HCT116 (cell line): ENCODE results near the gene PCP4.

ENCODE experiments used
- CEBPB ChIP-seq: IDR thresholded peaks from 2 replicates; pipeline ENCODE4 v1.6.1; 2012; ENCODE audit warnings: low read depth
- EZH2 ChIP-seq: fragments of 200-600 bp; sonication (generic); IDR thresholded peaks from 2 replicates; pipeline ENCODE4 v1.6.1; 2017; ENCODE audit warnings: antibody characterized with exemption, mixed run types
- FOSL1 ChIP-seq: IDR thresholded peaks from 2 replicates; pipeline ENCODE4 v1.6.1; 2012; ENCODE audit warnings: low read depth
- POLR2A ChIP-seq: IDR thresholded peaks from 2 replicates; pipeline ENCODE4 v1.7.0; 2011; ENCODE audit warnings: borderline replicate concordance; ENCODE audit not compliant: insufficient read depth, insufficient read length; ENCODE audit errors: extremely low read depth
- YY1 ChIP-seq: IDR thresholded peaks from 2 replicates; pipeline ENCODE4 v1.6.1; 2011; ENCODE audit warnings: low read length, low read depth, moderate library complexity, mild to moderate bottlenecking; ENCODE audit not compliant: insufficient replicate concordance; ENCODE audit errors: extremely low read depth
- ZNF274 ChIP-seq: fragments of 200-500 bp; sonication (Bioruptor generic); IDR thresholded peaks from 2 replicates; pipeline ENCODE4 v1.6.1; 2014; ENCODE audit warnings: mild to moderate bottlenecking, low read depth, low read length, inconsistent platforms
- TF ChIP-seq, protein P1 (sequence below), 3 experiments: fragments of 200-600 bp in 1 of 3; sonication (generic) in 1 of 3; IDR thresholded peaks in 2 of 3; conservative IDR thresholded peaks in 1 of 3; 2 replicates each; pipeline ENCODE4 v1.5.1; 2012 to 2017; ENCODE audit warnings: low read depth in 2 of 3, low read length in 2 of 3, antibody characterized with exemption in 1 of 3, borderline replicate concordance in 1 of 3, control low read depth in 1 of 3, mild to moderate bottlenecking in 1 of 3, mixed read lengths in 1 of 3, mixed run types in 1 of 3, moderate library complexity in 1 of 3; ENCODE audit not compliant: insufficient read depth in 1 of 3

DNA sequence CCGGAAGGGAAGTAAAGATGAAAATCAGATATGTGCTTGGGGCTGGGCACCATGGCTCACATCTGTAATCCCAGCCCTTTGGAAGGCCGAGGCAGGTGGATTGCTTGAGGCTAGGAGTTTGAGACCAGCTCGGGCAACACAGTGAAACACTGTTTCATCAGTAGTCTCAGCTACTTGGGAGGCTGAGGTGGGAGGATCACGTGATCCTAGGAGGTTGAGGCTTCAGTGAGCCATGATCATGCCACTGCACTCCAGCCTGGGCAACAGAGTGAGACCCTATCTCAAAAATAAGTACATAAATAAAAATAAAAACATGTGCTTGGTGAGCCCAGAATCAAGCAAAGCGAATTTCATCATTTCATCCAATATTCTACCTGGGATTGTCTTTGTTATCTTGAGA is 23.3 kb upstream of the PCP4 start:
- TF ChIP-seq YY1 (no peak), POLR2A (no peak), CEBPB (no peak), ZNF274 (no peak), FOSL1 (no peak), EZH2 (no peak)
- TF ChIP-seq, protein P1, sequence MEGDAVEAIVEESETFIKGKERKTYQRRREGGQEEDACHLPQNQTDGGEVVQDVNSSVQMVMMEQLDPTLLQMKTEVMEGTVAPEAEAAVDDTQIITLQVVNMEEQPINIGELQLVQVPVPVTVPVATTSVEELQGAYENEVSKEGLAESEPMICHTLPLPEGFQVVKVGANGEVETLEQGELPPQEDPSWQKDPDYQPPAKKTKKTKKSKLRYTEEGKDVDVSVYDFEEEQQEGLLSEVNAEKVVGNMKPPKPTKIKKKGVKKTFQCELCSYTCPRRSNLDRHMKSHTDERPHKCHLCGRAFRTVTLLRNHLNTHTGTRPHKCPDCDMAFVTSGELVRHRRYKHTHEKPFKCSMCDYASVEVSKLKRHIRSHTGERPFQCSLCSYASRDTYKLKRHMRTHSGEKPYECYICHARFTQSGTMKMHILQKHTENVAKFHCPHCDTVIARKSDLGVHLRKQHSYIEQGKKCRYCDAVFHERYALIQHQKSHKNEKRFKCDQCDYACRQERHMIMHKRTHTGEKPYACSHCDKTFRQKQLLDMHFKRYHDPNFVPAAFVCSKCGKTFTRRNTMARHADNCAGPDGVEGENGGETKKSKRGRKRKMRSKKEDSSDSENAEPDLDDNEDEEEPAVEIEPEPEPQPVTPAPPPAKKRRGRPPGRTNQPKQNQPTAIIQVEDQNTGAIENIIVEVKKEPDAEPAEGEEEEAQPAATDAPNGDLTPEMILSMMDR (IDR thresholded peaks at IDR 0.05 in 2 of 3, conservative IDR thresholded peaks at IDR 0.05 in 1 of 3; ENCODE audit: borderline replicate concordance in 1 of 3, insufficient read depth in 1 of 3, low read depth in 2 of 3, low read length in 2 of 3) = no peak
